A549 (cell line): ENCODE data around the gene UPB1. TPM values are rescaled to one million over a fixed set of nuclear protein-coding genes. Genes with fewer than 3 reads are reported as not detected.

Source experiments
- ATAC-seq, 2 experiments: fragments of 200-7000 bp in 1 of 2; fragments of >200 bp in 1 of 2; cut with Nextera tagmentation in 1 of 2; cut with Tn5 transposase in 1 of 2; 3 replicates each; pipeline versions ENCODE4 v1.8.0 to v1.9.1; 2018 to 2020; ENCODE audit warnings: mild to moderate bottlenecking in 1 of 2, moderate library complexity in 1 of 2
- CTCF ChIA-PET: fragments of 300-600 bp; sonication (Branson Sonifier 250); formaldehyde crosslinking; extraction: SDS; loops from one replicate; lab custom pipeline; 2021; ENCODE audit warnings: antibody characterized with exemption, inconsistent platforms; lab: Yijun Ruan, JAX
- POLR2A ChIA-PET: fragments of 350-600 bp; formaldehyde crosslinking; extraction: SDS; loops from one replicate; lab custom pipeline; 2021; ENCODE audit warnings: antibody characterized with exemption, inconsistent platforms; lab: Yijun Ruan, JAX
- DNase-seq, 2 experiments: peaks; one replicate each; pipeline versions ENCODE4 v3.0.0 to v3.0.0-alpha.2; 2011 to 2016; ENCODE audit warnings: low read depth in 1 of 2, low spot score in 1 of 2
- FAIRE-seq: peaks from 2 replicates; lab custom pipeline; 2011; peaks lifted over from hg19 to GRCh38; lab: Jason Lieb, UNC
- H3K27ac ChIP-seq, 2 experiments: fragments of >200 bp; sonication (Bioruptor Twin); formaldehyde crosslinking; 3 replicates each; pipeline ENCODE4 v1.5.1; 2016 to 2017
- H3K4me1 ChIP-seq: fragments of >200 bp; sonication (Bioruptor Twin); formaldehyde crosslinking; 3 replicates; pipeline ENCODE4 v1.6.1; 2016
- H3K4me2 ChIP-seq: fragments of >200 bp; sonication (Bioruptor Twin); formaldehyde crosslinking; 3 replicates; pipeline ENCODE4 v1.6.1; 2016
- H3K4me3 ChIP-seq: fragments of >200 bp; sonication (Bioruptor Twin); formaldehyde crosslinking; 3 replicates; pipeline ENCODE4 v1.5.1; 2016
- H3K9me3 ChIP-seq: fragments of >200 bp; sonication (Bioruptor Twin); formaldehyde crosslinking; 3 replicates; pipeline ENCODE4 v1.6.1; 2016
- ATOH8 ChIP-seq: fragments of 250-450 bp; sonication (Bioruptor Pico); IDR thresholded peaks from 2 replicates; pipeline ENCODE4 v1.5.0; 2020; ENCODE audit warnings: low read depth, mild to moderate bottlenecking, moderate library complexity
- CTCF ChIP-seq: fragments of >200 bp; sonication (Bioruptor Twin); formaldehyde crosslinking; IDR thresholded peaks from 3 replicates; pipeline ENCODE4 v1.5.1; 2016
- ELK1 ChIP-seq: fragments of 150-350 bp; IDR thresholded peaks from 2 replicates; pipeline ENCODE4 v1.6.1; 2014; ENCODE audit warnings: low read depth, mild to moderate bottlenecking, low read length
- EP300 ChIP-seq, 2 experiments: fragments of >200 bp; sonication (Bioruptor Twin); formaldehyde crosslinking; IDR thresholded peaks; 2 replicates in 1 of 2; 3 replicates in 1 of 2; pipeline ENCODE4 v1.6.1; 2016 to 2017
- HES2 ChIP-seq: fragments of >200 bp; sonication (Bioruptor Twin); formaldehyde crosslinking; IDR thresholded peaks from 2 replicates; pipeline ENCODE4 v1.6.1; 2016
- HOXB5 ChIP-seq: fragments of 250-450 bp; sonication (Bioruptor Pico); IDR thresholded peaks from 2 replicates; pipeline ENCODE4 v1.5.0; 2020; ENCODE audit warnings: mild to moderate bottlenecking, moderate library complexity
- KDM5A ChIP-seq: fragments of 200-600 bp; sonication (generic); IDR thresholded peaks from 2 replicates; pipeline ENCODE4 v1.6.1; 2016; ENCODE audit warnings: antibody characterized with exemption, mild to moderate bottlenecking
- MAX ChIP-seq: IDR thresholded peaks from 2 replicates; pipeline ENCODE4 v1.6.1; 2012
- NR3C1 ChIP-seq: fragments of >200 bp; sonication (Bioruptor Twin); formaldehyde crosslinking; IDR thresholded peaks from 3 replicates; pipeline ENCODE4 v1.6.1; 2017
- PBX3 ChIP-seq: IDR thresholded peaks from 2 replicates; pipeline ENCODE4 v1.6.1; 2012
- RAD21 ChIP-seq, 2 experiments: fragments of >200 bp in 1 of 2; sonication (Bioruptor Twin) in 1 of 2; formaldehyde crosslinking in 1 of 2; IDR thresholded peaks in 1 of 2; conservative IDR thresholded peaks in 1 of 2; 2 replicates in 1 of 2; 3 replicates in 1 of 2; pipeline ENCODE4 v1.6.1; 2012 to 2018; ENCODE audit warnings: inconsistent platforms in 1 of 2
- SMC3 ChIP-seq: fragments of >200 bp; sonication (Bioruptor Twin); formaldehyde crosslinking; IDR thresholded peaks from 3 replicates; pipeline ENCODE4 v1.6.1; 2018; ENCODE audit warnings: inconsistent platforms
- SREBF2 ChIP-seq: fragments of 450-650 bp; IDR thresholded peaks from 2 replicates; pipeline ENCODE4 v1.6.1; 2014; ENCODE audit warnings: mild to moderate bottlenecking, moderate library complexity
- TP53 ChIP-seq: fragments of 250-450 bp; sonication (Bioruptor Pico); IDR thresholded peaks from 2 replicates; pipeline ENCODE4 v1.5.0; 2021; ENCODE audit warnings: mild to moderate bottlenecking, moderate library complexity
- ZC3H11A ChIP-seq: fragments of 450-650 bp; IDR thresholded peaks from 2 replicates; pipeline ENCODE4 v1.6.1; 2014; ENCODE audit warnings: antibody characterized with exemption, mild to moderate bottlenecking
- ZSCAN20 ChIP-seq: fragments of 250-450 bp; sonication (Bioruptor Pico); IDR thresholded peaks from 2 replicates; pipeline ENCODE4 v1.8.0; 2022; ENCODE audit warnings: mild to moderate bottlenecking, moderate library complexity
- WGBS: methylation state at CpG from one replicate; pipeline ENCODE4 v1.1.6; 2017; ENCODE audit errors: missing lambda C conversion rate; 5-methylcytosine and 5-hydroxymethylcytosine counted together
- polyA plus RNA-seq, 4 experiments: library from polyadenylated mRNA; depleted of rRNA in 3 of 4; stranded (reverse); fragments of >200 nt; fragmentation: RNase III in 1 of 4; extraction: RNeasy Plus Mini Kit Qiagen cat#74134 plus additional on column Dnase treatment in 1 of 4; gene quantifications; 2 replicates in 3 of 4; 3 replicates in 1 of 4; pipeline ENCODE4 v1.2.3, GENCODE V29; 2011 to 2017

UPB1 gene
- polyA plus RNA-seq, 2 of the 4 experiments (the other 2 are of a cell fraction) = 0.04 TPM; not detected in 1

GRCh38 chr22:24502034-24502433 is 6.9 kb downstream of the UPB1 start (continued):
- TF ChIP-seq ATOH8 (CRISPR knock-in tag) = no peak

- POLR2A ChIA-PET = no interaction called here
Observed at GRCh38 chr22:24502541-24502940, 7.4 kb downstream of the UPB1 start.

GRCh38 chr22:24503137-24503842 is 8.2 kb downstream of the UPB1 start:
- TF ChIP-seq ZSCAN20 (CRISPR knock-in tag) (no peak), NR3C1 (no peak), ELK1 (no peak), EP300 (IDR thresholded peaks at IDR 0.05) (no peak), SMC3 (peak; percentile 71), HES2 (no peak), CTCF (peak; percentile 62), RAD21 (conservative IDR thresholded peaks at IDR 0.05 in 1 of 2, IDR thresholded peaks at IDR 0.05 in 1 of 2) (peak; percentile 67 to 75), PBX3 (no peak), KDM5A (no peak)
- FAIRE-seq = no peak
- WGBS = 73% methylated on average over 7 of the region's 7 CpGs
- H3K9me3 ChIP-seq = no peaks in the 10 kb centered on the region
- no peak overlapping the region for H3K4me2 ChIP-seq
- ATAC-seq = peak; percentile 89 to 91
- no peak overlapping the region for H3K4me3 ChIP-seq
- H3K27ac ChIP-seq = no peak overlapping the region
- ChIA-PET POLR2A (no interaction called here), CTCF (interaction anchor here (0.6 to 4.8 kb wide), 25 partner anchors 13 to 444 kb away, joined by 3 to 32 read pairs (median 4); no protein-coding TSS in a partner anchor)
- DNase-seq = peak; percentile 36 to 71
- H3K4me1 ChIP-seq = peaks cover 25% of the 10 kb centered on the region

More at GRCh38 chr22:24502541-24502940, 7.4 kb downstream of the UPB1 start:
- FAIRE-seq (no peak), DNase-seq (no peak), ATAC-seq (no peak)
- no peak for TF ChIP-seq TP53 (CRISPR knock-in tag)
- TF ChIP-seq SREBF2 = no peak
- H3K4me2 ChIP-seq = no peak overlapping the region
- H3K4me1 ChIP-seq = peaks cover 24% of the 10 kb centered on the region
- WGBS = 62% methylated on average over 1 of the region's 1 CpG
- H3K27ac ChIP-seq = no peak overlapping the region
- H3K4me3 ChIP-seq = no peak overlapping the region
- CTCF ChIA-PET = interaction anchor here (0.8 to 2.1 kb wide), 20 partner anchors 11 to 443 kb away, joined by 3 to 13 read pairs (median 5); no protein-coding TSS in a partner anchor
- no peaks in the 10 kb centered on the region for H3K9me3 ChIP-seq

- DNase-seq (no peak), FAIRE-seq (no peak), ATAC-seq (no peak)
- TF ChIP-seq MAX (no peak), ZC3H11A (no peak), HOXB5 (no peak), TP53 (CRISPR knock-in tag) (no peak), EP300 (IDR thresholded peaks at IDR 0.05) (no peak)
- peaks cover 25% of the 10 kb centered on the region for H3K4me1 ChIP-seq
- H3K4me2 ChIP-seq = no peak overlapping the region
- H3K4me3 ChIP-seq = no peak overlapping the region
- CTCF ChIA-PET = interaction anchor here (0.6 to 4.8 kb wide), 14 partner anchors 12 to 445 kb away, joined by 3 to 32 read pairs (median 5); no protein-coding TSS in a partner anchor
- WGBS = 89% methylated on average over 5 of the region's 5 CpGs
- no peaks in the 10 kb centered on the region for H3K9me3 ChIP-seq
- POLR2A ChIA-PET = no interaction called here
- no peak overlapping the region for H3K27ac ChIP-seq
Observed at GRCh38 chr22:24503843-24504338, 8.8 kb downstream of the UPB1 start.
